Mesendoderm (in vitro differentiated cells): Measurements from ENCODE around the gene ZCCHC2.

ENCODE experiments used
- DNase-seq: peaks from one replicate; pipeline ENCODE4 v3.0.0; 2013
- H2AK5ac ChIP-seq: 2 replicates; pipeline ENCODE4 v1.6.1; 2013; ENCODE audit warnings: low read length, inconsistent platforms
- H2BK120ac ChIP-seq: 2 replicates; pipeline ENCODE4 v1.6.1; 2013; ENCODE audit warnings: low read depth, mild to moderate bottlenecking, low read length, moderate library complexity, mixed read lengths
- H2BK15ac ChIP-seq: replicated peaks from 2 replicates; pipeline ENCODE4 v1.6.1; 2013; ENCODE audit warnings: low read depth, mild to moderate bottlenecking, moderate library complexity
- H2BK5ac ChIP-seq: 2 replicates; pipeline ENCODE4 v1.6.1; 2013; ENCODE audit warnings: low read length, inconsistent platforms
- H3K18ac ChIP-seq: 2 replicates; pipeline ENCODE4 v1.6.1; 2013; ENCODE audit warnings: mild to moderate bottlenecking, low read length, mixed read lengths
- H3K23ac ChIP-seq: one replicate; pipeline ENCODE4 v1.6.1; 2013; ENCODE audit warnings: low read length
- H3K27ac ChIP-seq: 2 replicates; pipeline ENCODE4 v1.5.1; 2013; ENCODE audit warnings: low read depth, mild to moderate bottlenecking, inconsistent platforms, low read length, moderate library complexity
- H3K27me3 ChIP-seq: 2 replicates; pipeline ENCODE4 v1.6.1; 2013; ENCODE audit warnings: low read length, control low read depth, mild to moderate bottlenecking, inconsistent platforms; ENCODE audit not compliant: insufficient read depth, poor library complexity
- H3K36me3 ChIP-seq: 2 replicates; pipeline ENCODE4 v1.6.1; 2013; ENCODE audit warnings: low read length, inconsistent platforms; ENCODE audit not compliant: control insufficient read depth, insufficient read depth
- H3K4ac ChIP-seq: one replicate; pipeline ENCODE4 v1.6.1; 2013; ENCODE audit warnings: low read depth, mild to moderate bottlenecking, low read length, moderate library complexity
- H3K4me1 ChIP-seq: 2 replicates; pipeline ENCODE4 v1.6.1; 2013; ENCODE audit warnings: low read depth, low read length, inconsistent platforms; ENCODE audit not compliant: control insufficient read depth
- H3K4me2 ChIP-seq: 2 replicates; pipeline ENCODE4 v1.6.1; 2013; ENCODE audit warnings: low read length
- H3K4me3 ChIP-seq: 2 replicates; pipeline ENCODE4 v1.5.1; 2013; ENCODE audit warnings: mild to moderate bottlenecking, low read length
- H3K56ac ChIP-seq: one replicate; pipeline ENCODE4 v1.6.1; 2013; ENCODE audit warnings: low read length
- H3K79me1 ChIP-seq: 2 replicates; pipeline ENCODE4 v1.6.1; 2013; ENCODE audit warnings: low read length, inconsistent platforms
- H3K79me2 ChIP-seq: 2 replicates; pipeline ENCODE4 v1.6.1; 2013; ENCODE audit warnings: mild to moderate bottlenecking, low read length; ENCODE audit not compliant: control insufficient read depth, insufficient read depth
- H3K9ac ChIP-seq: 2 replicates; pipeline ENCODE4 v1.6.1; 2013; ENCODE audit warnings: low read length, inconsistent platforms
- H4K5ac ChIP-seq: one replicate; pipeline ENCODE4 v1.6.1; 2013; ENCODE audit warnings: low read length
- H4K8ac ChIP-seq: one replicate; pipeline ENCODE4 v1.6.1; 2013; ENCODE audit warnings: low read depth, mild to moderate bottlenecking, control low read depth, low read length, moderate library complexity
- WGBS: extraction: QIAGEN DNeasy Blood & Tissue Kit; methylation state at CpG from one replicate; pipeline ENCODE4 v1.1.7; 2013; ENCODE audit warnings: low lambda C conversion rate, missing lambda C conversion rate; ENCODE audit not compliant: insufficient coverage; ENCODE audit errors: extremely low coverage; 5-methylcytosine and 5-hydroxymethylcytosine counted together

ZCCHC2 gene

DNA sequence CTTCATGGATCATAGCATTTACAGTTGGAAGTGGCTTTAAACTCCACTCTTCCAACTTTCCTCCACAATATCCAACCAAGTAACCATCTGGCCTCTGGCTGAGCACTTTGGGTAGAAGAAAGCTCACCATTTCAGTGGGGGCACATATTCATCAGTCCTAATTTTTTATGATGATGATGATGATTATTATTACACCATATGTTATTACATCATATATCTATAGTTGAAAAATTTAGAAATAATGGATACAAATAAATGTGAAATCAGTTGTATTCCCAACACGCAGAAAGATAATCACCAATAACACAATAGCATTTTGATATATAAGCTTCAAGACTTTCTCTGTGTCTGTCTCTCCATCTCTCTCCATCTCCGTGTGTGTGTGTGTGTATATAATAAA lies 26.6 kb upstream of the ZCCHC2 start:
- no peak overlapping the region for H2BK15ac ChIP-seq
- H3K4me2 ChIP-seq: no peak overlapping the region
- DNase-seq: no peak
- H3K18ac ChIP-seq: no peak overlapping the region
- H2BK120ac ChIP-seq: no peak overlapping the region
- no peak overlapping the region for H4K8ac ChIP-seq
- H3K79me2 ChIP-seq: no peaks in the 10 kb centered on the region
- no peaks in the 10 kb centered on the region for H3K27me3 ChIP-seq
- no peak overlapping the region for H3K56ac ChIP-seq
- H2BK5ac ChIP-seq: no peak overlapping the region
- H3K9ac ChIP-seq: no peak overlapping the region
- no peaks in the 10 kb centered on the region for H3K79me1 ChIP-seq
- H3K27ac ChIP-seq: no peak overlapping the region
- no peak overlapping the region for H2AK5ac ChIP-seq
- no peak overlapping the region for H3K23ac ChIP-seq
- no peak overlapping the region for H3K4ac ChIP-seq
- H3K36me3 ChIP-seq: no peaks in the 10 kb centered on the region
- H4K5ac ChIP-seq: no peak overlapping the region
- H3K4me1 ChIP-seq: peaks cover 2% of the 10 kb centered on the region
- whole genome bisulfite sequencing: no CpG with 5 or more reads among the region's 2 CpGs
- no peak overlapping the region for H3K4me3 ChIP-seq

- no peak overlapping the region for H3K4me3 ChIP-seq
- no peak overlapping the region for H2BK15ac ChIP-seq
- no peak overlapping the region for H3K4me2 ChIP-seq
- H2BK5ac ChIP-seq: no peak overlapping the region
- H3K79me1 ChIP-seq: no peaks in the 10 kb centered on the region
- H3K4me1 ChIP-seq: peaks cover 2% of the 10 kb centered on the region
- no peak for DNase-seq
- no peak overlapping the region for H4K8ac ChIP-seq
- WGBS: no CpG with 5 or more reads among the region's 13 CpGs
- H3K36me3 ChIP-seq: no peaks in the 10 kb centered on the region
- H3K9ac ChIP-seq: no peak overlapping the region
- no peak overlapping the region for H3K27ac ChIP-seq
- no peak overlapping the region for H3K23ac ChIP-seq
- no peak overlapping the region for H4K5ac ChIP-seq
- H2BK120ac ChIP-seq: no peak overlapping the region
- no peak overlapping the region for H2AK5ac ChIP-seq
- no peak overlapping the region for H3K4ac ChIP-seq
- H3K79me2 ChIP-seq: no peaks in the 10 kb centered on the region
- no peak overlapping the region for H3K18ac ChIP-seq
- H3K27me3 ChIP-seq: no peaks in the 10 kb centered on the region
- H3K56ac ChIP-seq: no peak overlapping the region
Observed at GRCh38 chr18:62497190-62497772, 25.5 kb upstream of the ZCCHC2 start.

DNA sequence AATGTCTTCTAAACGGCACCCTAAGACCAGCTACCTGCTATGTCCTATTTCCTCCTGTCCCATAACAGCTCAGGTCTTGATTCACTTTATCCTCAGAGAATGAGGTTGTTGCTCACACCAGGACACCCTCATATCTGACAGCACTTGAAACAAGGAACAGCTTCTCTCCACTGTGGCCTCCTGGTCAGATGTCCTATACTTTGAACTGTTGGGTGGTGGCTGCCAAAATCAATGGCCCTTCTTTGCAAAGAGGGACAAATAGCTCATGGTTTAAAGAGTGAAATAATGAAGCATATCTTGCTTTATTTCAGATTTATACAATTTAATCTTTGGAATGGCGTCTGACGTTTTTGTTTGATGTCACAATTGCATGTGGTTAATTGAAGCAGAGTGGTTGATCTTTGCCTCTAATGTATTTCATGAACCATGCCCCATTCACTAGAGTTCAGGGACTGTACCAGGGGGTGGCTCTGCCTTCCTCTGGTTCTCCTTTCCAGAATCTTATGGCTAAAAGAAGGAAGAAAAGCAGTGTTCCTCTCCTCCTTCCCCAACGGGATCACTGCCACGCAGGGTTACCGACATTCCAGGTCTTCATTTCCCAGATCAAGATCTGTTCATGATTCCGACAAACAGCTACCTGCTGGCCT lies 24.1 kb upstream of the ZCCHC2 start:
- H3K4ac ChIP-seq: no peak overlapping the region
- no peak overlapping the region for H3K9ac ChIP-seq
- no peak overlapping the region for H3K56ac ChIP-seq
- no peak overlapping the region for H4K8ac ChIP-seq
- no peak overlapping the region for H3K27ac ChIP-seq
- H2BK15ac ChIP-seq: no peak overlapping the region
- H2AK5ac ChIP-seq: no peak overlapping the region
- no peak for DNase-seq
- H3K79me1 ChIP-seq: no peaks in the 10 kb centered on the region
- H3K4me3 ChIP-seq: no peak overlapping the region
- no peak overlapping the region for H3K4me2 ChIP-seq
- no peak overlapping the region for H4K5ac ChIP-seq
- no CpG with 5 or more reads among the region's 7 CpGs for WGBS
- no peak overlapping the region for H3K18ac ChIP-seq
- H3K27me3 ChIP-seq: no peaks in the 10 kb centered on the region
- no peak overlapping the region for H3K23ac ChIP-seq
- no peaks in the 10 kb centered on the region for H3K36me3 ChIP-seq
- H2BK120ac ChIP-seq: no peak overlapping the region
- no peak overlapping the region for H2BK5ac ChIP-seq
- peaks cover 2% of the 10 kb centered on the region for H3K4me1 ChIP-seq
- no peaks in the 10 kb centered on the region for H3K79me2 ChIP-seq

- Histone ChIP-seq H3K4me3 (no peak overlapping the region), H4K8ac (no peak overlapping the region), H3K79me2 (no peaks in the 10 kb centered on the region), H3K4me1 (peaks cover 2% of the 10 kb centered on the region), H2AK5ac (no peak overlapping the region), H4K5ac (no peak overlapping the region), H3K56ac (no peak overlapping the region), H2BK15ac (no peak overlapping the region), H3K18ac (no peak overlapping the region), H3K4me2 (no peak overlapping the region), H2BK120ac (no peak overlapping the region), H3K36me3 (no peaks in the 10 kb centered on the region), H3K27ac (no peak overlapping the region), H3K9ac (no peak overlapping the region), H3K23ac (no peak overlapping the region), H3K4ac (no peak overlapping the region), H3K79me1 (no peaks in the 10 kb centered on the region), H3K27me3 (no peaks in the 10 kb centered on the region), H2BK5ac (no peak overlapping the region)
- WGBS: no CpG with 5 or more reads among the region's 10 CpGs
- DNase-seq: no peak
Observed at GRCh38 chr18:62499263-62499650, 23.6 kb upstream of the ZCCHC2 start.

- no peak overlapping the region for H3K23ac ChIP-seq
- no peak overlapping the region for H2AK5ac ChIP-seq
- no peaks in the 10 kb centered on the region for H3K79me2 ChIP-seq
- H3K4ac ChIP-seq: no peak overlapping the region
- no peak for DNase-seq
- H2BK120ac ChIP-seq: no peak overlapping the region
- no peak overlapping the region for H2BK15ac ChIP-seq
- H3K27ac ChIP-seq: no peak overlapping the region
- WGBS: no CpG with 5 or more reads among the region's 1 CpG
- H3K4me1 ChIP-seq: peaks cover 2% of the 10 kb centered on the region
- no peaks in the 10 kb centered on the region for H3K36me3 ChIP-seq
- H4K8ac ChIP-seq: no peak overlapping the region
- no peaks in the 10 kb centered on the region for H3K79me1 ChIP-seq
- H3K56ac ChIP-seq: no peak overlapping the region
- H3K4me2 ChIP-seq: no peak overlapping the region
- no peaks in the 10 kb centered on the region for H3K27me3 ChIP-seq
- H3K18ac ChIP-seq: no peak overlapping the region
- no peak overlapping the region for H2BK5ac ChIP-seq
- no peak overlapping the region for H3K4me3 ChIP-seq
- H4K5ac ChIP-seq: no peak overlapping the region
- H3K9ac ChIP-seq: no peak overlapping the region
Observed at GRCh38 chr18:62500174-62500573, 22.7 kb upstream of the ZCCHC2 start.
